HG03103 (cell line): Measurements from ENCODE around the gene RETNLB.

Source experiments
- ATAC-seq: cut with Tn5 transposase; IDR thresholded peaks from one replicate; pipeline ENCODE4 v1.9.1; 2021; ENCODE audit warnings: low read depth; ENCODE audit not compliant: unreplicated experiment

RETNLB gene, protein sequence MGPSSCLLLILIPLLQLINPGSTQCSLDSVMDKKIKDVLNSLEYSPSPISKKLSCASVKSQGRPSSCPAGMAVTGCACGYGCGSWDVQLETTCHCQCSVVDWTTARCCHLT

DNA sequence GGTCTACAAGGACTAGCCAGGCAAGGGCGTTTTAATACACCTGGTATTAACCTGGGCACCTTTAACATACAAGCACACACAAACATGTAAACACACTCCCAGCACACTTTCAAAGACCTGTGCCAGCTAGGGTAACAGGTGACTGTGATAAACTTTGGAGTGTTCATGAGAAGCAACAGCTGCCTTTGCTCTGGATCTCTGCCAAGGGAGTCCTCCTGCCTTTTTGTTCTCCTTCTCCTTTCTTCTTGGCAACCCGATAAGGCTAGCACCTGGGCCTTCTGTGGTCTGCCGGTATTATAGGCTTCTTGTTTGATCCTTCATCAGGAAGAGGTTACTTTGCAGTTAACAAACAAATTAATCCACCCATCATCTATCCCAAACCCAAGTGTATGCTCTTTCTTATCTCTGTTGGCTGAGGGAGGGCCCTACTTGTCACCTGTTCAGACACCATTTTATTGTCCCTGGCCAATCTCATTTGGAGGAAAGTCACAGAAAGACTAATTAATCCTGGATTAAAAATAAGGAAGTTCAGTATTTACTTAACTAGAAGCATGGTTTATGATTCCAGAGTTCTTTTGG is at the start of gene RETNLB:
Gene RETNLB (minus strand): TSS at position 7 of the 579 bp plus-strand sequence. CDS start 225 bp downstream, outside the sequence.
- no peak for ATAC-seq

DNA sequence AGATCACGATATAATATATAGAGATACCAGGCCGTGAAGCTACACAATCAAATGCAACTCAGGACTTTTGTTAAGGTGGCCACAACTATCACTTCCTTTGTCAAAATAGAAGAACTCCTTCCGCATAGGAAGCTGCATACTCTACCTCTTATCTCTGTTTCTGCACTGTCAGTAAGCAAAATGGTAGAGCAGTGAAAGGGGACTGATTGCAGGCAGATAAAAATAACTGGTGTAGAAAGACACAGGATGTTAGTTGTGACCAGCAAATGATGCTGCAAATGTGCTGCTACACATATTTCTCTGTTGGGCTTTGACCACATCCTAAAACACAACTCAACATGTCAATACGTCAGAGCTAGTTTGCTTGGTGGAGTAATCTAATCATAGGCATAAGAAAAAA is 49.1 kb upstream of the RETNLB start:
- ATAC-seq = no peak

DNA sequence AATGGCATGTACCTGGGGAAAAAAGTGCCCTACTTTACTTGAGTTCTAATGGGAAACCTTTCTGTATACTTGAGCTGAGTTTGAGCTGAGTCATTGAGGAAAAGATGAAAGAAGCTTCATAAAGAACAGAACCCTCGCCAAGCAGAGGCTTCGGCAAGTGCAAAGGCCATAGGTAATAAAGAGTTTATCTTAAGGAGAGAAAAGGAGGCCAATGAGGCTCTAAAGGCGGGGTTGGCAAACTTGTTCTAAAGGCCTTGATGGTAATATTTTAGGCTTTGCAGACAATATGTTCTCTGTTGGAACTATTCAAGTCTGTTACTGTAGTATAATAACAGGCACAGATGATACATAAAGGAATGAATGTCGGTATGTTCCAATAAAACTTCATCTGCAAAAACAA is 47.8 kb upstream of the RETNLB start:
- ATAC-seq = no peak

DNA sequence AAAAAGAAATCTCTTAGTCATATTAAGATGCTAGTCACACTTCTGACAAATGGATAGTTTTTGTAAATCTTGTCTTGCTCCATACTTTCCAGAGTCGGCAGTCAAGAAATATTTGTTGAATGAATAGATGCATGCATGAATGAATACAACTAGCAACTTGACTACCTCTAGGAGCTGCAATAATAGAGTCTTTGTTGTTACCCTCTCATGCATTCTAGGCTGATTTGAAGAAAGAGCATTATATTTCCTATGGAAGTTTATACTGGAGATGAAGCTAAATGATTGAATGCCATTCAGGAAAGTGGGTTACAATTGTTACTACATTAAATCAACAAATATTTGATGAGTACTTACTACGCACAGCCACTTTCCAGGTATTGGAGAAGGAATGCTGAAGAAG is 47.2 kb upstream of the RETNLB start:
- no peak for ATAC-seq

DNA sequence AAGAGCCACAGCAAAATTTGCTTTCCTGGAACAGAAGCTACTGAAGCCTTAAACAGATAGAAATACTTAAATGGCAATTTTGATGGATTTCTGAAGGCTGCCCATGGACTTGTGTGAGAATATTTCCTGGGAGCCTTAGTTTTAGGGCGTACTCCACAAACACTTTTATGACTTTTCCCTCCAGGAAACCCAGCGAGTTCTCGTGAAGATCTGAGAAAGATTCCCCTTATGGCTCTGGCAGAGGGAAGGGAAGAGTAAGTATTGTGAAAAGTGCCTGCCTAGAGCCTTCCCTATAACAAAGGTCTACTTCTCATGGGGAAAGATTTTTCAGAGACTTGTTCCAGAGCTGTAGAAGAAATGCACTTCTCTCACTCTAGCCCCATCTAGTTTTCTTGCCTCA is 34.3 kb upstream of the RETNLB start:
- ATAC-seq = no peak

DNA sequence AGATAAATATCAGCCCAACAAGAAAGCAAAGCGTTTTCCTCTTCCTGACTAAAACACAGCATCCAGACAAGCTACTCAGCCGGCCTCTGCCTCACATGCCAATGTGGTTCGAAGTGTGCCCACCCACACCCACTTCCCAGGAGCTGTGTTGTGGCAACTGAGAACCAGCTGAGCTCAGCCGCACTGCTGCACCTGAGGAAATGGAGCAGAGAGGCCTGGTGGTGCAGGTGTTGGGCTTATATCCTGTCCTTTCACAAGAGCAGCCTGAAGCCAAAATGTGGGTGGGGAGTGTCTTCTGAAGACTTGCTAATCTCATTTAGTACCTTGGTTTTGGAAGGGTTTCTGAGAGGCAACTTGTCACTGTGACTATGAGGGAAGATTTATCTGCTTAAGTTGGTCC is 23.0 kb upstream of the RETNLB start:
- ATAC-seq = no peak

DNA sequence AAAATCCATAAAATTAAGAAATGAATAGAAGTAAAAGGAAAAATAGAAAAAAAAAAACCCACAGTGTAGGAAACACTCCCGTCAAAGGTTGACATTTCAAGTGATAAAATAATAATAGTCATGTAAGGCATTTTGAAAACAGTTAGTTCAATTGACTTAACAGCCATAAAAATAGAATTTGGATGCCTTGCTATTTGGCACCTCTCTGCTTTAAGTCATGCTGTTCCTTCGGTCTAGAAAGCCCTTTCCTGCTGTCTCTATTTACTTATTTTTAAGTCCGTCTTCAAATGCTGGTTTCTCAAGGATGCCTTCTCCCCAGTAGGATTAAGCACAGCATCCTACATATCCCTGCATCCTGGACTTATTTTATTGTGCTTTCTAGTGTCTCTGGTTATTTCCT is 22.3 kb upstream of the RETNLB start:
- ATAC-seq = no peak

DNA sequence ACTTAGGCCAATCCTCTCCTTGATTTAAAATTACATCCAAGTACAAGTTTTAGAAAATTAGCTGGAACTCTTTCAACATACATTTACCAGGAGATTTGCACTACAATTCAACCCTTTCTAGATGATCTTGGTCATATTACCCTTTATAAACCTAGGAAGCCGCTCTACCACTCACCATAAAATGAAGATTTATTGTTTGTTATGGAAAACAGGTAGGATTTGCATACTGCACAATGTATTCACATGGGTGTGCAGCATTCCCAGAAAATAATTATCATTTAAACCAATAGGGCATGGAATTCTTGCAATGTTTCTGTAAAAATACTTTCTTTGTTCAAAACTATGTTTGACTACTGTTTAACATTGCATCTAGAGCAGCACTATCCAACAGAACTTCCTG is 18.4 kb upstream of the RETNLB start:
- ATAC-seq = no peak

DNA sequence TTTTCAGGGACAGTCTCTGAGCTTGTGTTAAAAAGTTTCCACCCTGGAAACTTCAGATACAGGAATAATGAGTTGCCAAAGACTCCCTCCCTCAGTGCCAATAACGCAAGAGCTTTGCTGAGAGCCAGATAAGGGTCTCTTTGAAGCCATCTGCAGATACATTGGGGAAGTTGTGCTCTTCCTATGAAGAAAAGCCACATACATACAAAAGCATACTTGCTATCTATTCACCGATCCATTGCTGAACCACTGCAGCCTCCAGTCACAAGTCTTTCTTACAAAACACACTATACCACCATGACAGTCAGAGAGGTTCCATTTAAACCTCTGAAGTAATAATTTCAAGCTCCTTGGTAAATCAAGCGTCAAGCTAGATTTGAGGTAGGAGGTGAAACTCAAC is 10.0 kb upstream of the RETNLB start:
- ATAC-seq = no peak

DNA sequence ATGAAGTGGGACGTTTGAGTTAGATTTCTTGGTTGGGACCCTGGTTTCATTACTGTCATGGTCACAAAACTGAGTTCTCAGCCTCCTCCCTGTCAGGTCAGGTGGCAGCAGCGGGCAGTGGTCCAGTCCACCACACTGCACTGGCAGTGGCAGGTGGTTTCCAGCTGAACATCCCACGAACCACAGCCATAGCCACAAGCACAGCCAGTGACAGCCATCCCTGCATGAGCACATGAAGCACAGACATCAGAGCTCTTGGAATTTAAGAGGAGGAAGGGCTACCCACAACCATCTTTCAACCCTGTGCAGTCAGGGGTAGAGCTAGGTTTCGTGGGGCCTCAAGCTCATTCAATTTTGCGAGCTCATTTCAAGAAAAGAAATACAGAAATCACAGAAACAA is 1.5 kb downstream of the RETNLB start:
- ATAC-seq = no peak

DNA sequence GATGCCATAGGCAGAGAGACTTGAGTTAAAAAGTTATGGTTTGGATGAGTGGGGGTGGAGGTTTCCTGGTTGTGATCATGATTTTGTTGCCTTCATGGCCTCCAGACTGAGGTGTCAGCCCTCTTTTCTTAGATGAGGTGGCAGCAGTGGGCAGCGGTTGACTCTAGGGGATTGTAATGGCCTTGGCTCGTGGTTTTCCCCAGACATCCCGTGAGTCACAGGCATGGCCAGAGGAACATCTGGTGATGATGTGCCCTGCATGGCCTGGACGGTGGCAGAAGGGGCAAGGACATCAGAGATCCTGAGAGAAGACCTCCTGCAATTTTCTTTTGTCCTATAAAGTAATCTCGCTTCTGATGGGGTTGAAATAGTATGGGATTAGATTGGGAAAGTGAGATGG is 12.4 kb downstream of the RETNLB start:
- no peak for ATAC-seq

DNA sequence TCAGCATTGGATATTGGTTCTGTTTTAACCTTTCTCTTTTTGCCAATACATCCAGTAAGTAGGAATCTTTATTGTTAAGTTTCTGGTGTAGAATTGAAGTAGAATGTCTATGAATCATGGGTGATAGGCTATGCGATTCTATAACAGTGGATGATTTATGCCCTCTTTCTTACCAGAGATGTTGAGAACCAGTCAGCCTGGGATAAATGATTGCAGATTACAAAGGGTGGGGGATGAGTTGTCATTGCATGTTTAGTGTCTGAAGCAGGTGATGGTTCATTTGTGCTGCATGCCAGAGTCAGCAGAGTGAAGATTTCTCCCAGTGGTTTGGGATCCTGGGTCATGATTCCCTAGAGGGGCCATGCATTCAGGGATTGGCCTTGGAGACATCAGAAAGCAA is 14.3 kb downstream of the RETNLB start:
- ATAC-seq = no peak

DNA sequence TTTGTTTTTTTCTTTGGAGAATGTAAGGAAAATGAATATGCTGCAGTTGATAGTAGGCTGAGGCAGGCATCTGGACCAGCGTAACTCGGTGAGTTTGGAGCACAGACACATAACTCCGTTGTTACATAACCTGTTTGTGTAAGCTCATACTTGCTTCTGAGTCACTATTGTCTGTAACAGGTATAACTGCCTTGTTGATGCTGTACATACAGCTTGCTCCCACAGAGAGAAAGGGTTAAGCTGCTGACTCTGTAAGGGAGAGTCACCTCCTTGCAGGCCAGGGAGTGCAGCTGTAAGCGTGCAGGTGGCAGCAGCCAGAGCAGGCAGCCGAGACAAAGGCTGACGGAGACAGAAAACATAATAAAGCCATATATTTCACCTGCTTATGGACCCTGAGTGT is 20.4 kb downstream of the RETNLB start:
- ATAC-seq = no peak

DNA sequence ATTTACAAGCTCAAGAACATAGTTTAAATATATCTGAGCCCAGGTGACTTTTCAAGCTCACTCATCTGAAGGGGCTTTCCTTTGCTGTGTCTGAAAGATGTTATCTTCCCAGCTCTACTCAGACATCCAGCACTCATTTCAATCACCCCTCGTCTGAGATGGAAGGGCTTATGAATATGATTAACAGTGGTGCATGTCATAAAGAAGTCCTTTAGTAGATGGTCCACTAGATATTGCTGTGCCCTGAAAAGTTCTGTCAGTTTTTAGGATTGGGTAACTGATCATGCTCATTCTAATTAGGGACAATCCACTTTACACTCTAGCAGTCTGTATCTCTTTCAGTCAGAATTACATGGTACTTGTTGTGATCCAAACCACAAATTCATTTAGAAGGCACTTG is 28.3 kb downstream of the RETNLB start:
- ATAC-seq = no peak

DNA sequence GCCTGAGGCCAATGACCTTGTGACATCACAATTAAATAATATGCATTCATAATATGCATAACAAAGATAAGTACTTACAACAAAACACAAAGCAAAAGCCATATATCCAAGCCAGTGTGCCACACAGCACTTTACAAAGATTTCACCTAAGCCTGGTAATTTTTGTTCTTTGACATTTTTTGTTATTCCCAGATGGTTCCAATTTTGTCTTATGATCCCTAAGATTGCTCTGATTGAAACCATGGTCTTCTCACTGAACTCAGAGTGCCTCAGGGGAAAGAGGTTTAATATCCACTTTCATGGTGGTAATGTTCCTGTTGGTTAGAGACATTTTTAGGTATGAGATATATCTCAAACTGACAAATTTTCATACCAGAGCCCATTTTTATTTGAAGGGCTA is 29.1 kb downstream of the RETNLB start:
- no peak for ATAC-seq

DNA sequence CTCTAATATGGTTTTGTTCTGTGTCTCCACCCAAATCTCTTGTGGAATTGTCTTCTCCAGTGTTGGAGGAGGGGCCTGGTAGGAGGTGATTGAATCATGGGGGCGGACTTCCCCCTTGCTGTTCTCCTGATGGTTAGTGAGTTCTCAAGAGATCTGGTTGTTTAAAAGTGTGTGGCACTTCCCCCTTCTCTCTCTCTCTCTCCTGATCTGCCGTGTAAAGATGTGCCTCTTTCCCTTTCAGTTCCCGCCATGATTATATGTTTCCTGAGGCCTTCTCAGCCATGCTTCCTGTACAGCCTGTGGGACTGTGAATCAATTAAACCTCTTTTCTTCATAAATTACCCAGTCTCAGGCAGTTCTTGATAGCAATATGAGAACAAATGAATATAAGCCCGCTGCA is 33.1 kb downstream of the RETNLB start:
- no peak for ATAC-seq

DNA sequence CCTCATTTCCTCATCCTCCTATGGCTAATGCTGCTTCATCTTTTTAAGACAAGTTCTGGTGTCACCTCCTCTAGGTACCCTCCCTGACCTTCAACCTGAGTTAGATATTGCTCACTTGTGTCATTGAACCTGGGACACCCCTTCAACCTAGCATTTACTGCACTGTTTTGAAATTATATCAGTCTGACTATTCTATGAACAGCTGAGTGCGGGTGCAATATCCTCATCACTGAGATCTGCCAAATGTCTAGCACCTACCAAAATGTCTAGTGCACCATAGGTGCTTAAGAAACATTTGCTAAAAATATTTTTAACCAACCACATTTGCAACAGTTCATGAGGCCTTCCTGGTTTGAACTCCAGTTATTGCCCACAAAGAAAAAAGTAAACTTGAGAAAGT is 34.5 kb downstream of the RETNLB start:
- no peak for ATAC-seq

DNA sequence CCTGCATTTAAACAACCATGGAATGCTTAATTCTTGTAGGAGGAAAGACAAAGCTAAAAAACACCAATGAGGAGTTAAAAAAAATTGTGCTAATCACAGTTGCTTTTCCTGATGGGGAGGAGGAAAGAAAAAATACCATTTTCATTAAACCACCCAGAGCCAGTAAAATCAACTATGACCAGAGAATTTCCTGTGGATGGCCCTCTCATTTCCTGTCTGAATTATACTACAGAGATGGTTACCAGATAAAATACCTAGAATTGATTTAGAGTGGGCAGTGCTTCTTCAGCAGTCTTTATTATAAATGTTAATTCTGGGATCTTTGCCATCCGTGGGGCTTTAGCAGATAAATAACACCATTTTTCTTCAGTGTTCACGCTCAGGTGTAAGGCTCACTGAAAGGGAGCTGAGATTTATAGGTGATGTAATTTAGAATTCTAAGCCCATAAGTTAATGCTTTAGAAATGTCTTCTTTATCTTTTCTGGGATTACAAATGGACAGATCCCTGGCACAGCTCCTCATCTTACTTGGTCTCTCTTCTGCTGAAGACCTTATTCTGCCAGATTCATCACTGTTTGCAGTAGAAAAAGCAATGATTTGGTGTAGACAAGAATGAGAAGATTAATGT is 37.9 kb downstream of the RETNLB start:
- ATAC-seq = no peak

DNA sequence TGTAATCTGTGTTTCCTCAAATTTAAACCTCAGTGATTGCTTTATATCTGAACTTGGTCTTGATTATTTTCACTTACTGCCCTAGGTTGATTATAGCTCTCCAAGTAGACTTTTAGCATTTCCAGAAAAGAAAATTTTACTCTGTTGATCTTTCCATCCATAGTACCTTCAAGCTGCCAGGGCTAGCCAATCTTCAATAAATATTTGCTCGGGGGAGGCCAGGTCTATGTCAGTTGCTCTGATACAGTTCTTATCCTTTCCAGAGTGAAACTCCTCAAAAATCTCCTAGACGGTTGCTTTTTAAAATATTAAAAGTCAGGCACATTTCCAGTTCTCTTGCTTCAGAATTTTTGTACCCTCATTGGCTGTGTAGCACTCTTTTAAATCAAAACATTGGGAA is 38.8 kb downstream of the RETNLB start:
- no peak for ATAC-seq

DNA sequence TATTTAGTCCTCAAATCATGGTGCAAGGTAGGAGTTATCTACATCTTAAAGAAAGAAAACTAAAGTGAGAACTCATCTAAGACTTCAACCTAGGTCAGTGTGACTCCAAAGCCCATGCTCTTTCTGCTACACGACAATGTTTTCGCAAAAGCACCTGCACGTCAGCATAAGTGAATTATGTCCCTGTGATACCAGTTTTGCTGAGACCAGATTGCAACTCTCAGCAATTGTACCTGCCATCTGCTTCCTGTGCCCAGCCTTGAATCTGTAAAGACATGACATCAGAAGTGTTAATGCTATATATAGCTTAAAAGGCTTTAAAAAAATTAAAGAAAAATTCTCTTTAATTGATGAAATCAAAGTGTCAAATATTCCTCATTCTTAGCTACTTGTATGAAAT is 43.4 kb downstream of the RETNLB start:
- ATAC-seq = no peak

DNA sequence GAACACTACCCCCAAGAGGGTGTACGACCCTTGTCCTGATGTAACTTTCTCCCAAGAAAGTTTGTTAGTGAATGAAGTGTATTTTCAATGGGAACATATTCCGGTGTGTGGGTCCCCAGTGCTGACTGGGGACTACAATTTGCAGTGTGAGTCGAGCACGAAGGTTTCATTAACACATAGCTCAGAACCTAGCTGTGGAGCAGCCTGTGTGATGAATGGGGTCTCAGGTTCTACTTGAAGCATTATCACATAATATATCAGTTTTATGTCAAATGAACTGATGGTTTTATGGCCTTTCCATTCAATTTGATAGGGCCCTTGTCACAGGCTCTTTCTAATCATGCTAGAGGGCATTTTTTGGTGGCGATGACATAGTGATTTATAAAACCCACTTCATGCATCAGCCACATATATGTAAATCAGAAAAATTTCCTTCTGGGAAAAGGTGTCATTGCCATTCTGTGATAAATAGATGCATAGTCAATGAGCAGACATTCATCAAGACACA is 44.1 kb downstream of the RETNLB start:
- no peak for ATAC-seq
